ENCODE results near the gene ELMO1.
A peak's percentile ranks its signal among the peaks of the same experiment; 100 is the strongest.

ELMO1 gene

DNA sequence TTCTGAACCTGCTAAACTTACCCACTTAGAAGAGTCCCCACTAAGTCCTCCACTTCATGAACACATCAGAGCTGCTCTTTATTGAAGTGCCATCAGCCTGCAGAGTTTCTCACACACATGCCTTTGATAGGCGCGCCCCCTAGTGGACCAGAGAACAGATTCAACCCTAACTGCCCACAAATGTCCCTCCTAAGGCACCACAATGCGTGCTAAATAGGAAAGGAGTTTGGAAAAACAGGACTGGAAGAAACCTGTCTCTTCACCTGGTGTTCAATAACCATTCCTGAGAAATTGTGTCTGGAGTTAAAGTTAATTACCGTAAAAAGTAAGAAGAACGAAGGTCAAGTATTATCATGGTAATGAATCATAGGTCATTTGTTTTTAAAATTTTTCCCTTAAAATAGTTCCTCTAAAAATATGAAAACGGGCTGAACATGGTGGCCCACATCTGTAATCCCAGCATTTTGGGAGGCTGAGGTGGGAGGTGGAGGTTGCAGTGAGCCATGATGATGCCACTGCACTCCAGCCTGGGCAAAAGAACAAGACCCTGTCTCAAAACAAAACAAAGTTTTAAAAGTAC is 249.7 kb downstream of the ELMO1 start:
- peak; percentile 34 to 58 for DNase-seq (ENCODE audit: extremely low read depth in 1 of 2, low read depth in 1 of 2)

- DNase-seq (ENCODE audit: extremely low read depth in 1 of 2, low read depth in 1 of 2): no peak
These were observed 250.4 kb downstream of the ELMO1 start for GRCh38 chr7:37198041-37198905.

GRCh38 chr7:37197108-37197507 is 251.6 kb downstream of the ELMO1 start:
- DNase-seq (ENCODE audit: extremely low read depth in 1 of 2, low read depth in 1 of 2): no peak

DNA sequence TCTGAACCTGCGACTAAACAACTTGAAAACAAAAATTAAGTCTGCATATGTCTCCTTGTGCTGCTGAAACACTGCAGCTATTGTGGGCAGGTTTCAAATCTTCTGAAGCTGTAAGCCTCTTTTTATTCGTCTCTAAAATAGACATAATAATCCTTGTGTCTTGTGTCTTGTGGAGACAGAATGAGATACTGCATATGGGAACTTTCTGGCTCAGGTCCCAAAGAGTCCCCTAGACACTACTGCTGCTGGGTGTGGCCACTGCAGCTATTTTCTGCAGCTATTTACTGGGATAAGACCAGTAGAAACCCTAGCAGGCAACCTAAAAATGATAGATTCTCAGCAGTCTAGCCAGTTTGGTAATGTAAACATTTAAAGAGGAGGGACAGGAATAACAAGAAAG is 252.0 kb downstream of the ELMO1 start:
- DNase-seq (ENCODE audit: extremely low read depth in 1 of 2, low read depth in 1 of 2): no peak

DNA sequence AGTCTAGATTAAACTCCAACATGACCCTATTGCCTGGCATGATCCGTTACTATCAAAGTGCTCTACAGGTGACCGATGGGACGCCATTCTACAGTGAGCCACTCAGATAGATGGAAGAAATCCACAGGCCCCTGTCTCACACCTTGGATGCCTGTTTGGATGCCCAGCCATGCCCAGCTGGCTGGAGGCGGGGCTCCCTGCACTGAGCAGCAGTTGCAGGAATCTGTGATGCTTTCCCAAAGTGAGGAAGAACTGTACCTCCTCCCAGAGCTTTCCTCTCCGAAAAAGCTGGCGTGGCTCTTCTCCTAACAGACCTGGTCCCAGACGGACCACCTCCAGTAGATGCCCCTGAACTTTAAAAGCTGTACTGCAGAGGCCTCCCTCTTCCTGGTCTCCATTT is 253.3 kb downstream of the ELMO1 start:
- DNase-seq (ENCODE audit: extremely low read depth in 1 of 2, low read depth in 1 of 2): no peak

GRCh38 chr7:37194943-37195342 is 253.7 kb downstream of the ELMO1 start:
- DNase-seq (ENCODE audit: extremely low read depth in 1 of 2, low read depth in 1 of 2): no peak

GRCh38 chr7:37193775-37194135 is 254.9 kb downstream of the ELMO1 start:
- no peak for DNase-seq (ENCODE audit: extremely low read depth in 1 of 2, low read depth in 1 of 2)

- DNase-seq (ENCODE audit: extremely low read depth in 1 of 2, low read depth in 1 of 2): no peak
These were observed 255.4 kb downstream of the ELMO1 start for GRCh38 chr7:37193087-37193774.

- DNase-seq (ENCODE audit: extremely low read depth in 1 of 2, low read depth in 1 of 2): no peak
These were observed 256.9 kb downstream of the ELMO1 start for GRCh38 chr7:37191797-37192196.

DNA sequence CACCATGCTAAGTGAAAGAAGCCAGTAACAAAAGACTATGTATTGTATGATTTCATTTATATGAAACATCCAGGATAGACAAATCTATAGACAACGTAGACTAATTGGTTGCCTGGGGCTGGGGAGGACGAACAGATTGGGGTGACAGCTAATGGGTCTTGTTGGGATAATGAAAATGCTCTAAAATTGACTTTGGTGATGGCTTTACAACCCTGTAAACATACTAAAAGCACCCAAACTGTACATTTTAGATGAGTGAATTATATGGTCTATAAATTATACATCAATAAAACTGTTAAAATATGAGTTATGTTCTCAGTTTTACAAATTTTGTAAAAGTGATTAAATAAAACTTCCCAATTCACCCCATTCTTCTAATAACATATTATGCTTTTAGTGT is 261.5 kb downstream of the ELMO1 start:
- DNase-seq (ENCODE audit: extremely low read depth in 1 of 2, low read depth in 1 of 2): no peak

DNA sequence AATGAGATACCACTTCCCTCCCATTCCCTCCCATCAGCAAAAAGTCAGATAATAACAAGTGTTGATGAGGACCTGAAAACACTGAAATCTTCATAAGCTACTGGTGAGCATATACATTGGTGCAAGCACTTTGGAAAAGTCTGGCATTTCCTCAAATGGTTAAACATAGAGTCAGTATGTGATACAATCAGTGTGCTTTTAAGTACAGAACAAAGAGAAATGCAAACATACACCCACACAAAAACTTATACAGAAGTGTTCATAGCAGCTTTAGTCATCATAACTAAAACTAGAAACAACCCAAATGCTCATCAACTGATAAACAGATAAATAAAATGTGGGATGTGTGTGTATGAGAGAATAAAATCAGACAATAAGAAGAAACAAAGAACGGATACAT is 261.9 kb downstream of the ELMO1 start:
- no peak for DNase-seq (ENCODE audit: extremely low read depth in 1 of 2, low read depth in 1 of 2)

DNA sequence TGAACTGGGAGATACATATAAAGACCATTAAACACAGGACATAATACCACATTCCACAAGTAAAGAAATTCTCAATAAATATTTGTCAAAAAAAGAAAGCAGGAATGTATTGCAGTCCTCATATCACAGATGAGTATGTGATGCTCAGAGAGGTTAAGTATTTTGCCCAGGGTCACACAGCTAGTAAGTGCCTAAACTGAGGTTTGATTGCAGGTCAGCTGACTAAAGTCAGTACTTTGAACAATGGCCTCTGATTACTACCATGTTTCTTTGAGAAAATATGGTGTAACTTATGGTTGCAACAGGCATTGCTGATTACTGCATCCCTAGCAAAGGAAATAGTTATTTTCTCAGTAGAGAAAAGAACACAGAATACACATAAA is 267.1 kb downstream of the ELMO1 start:
- DNase-seq (ENCODE audit: extremely low read depth in 1 of 2, low read depth in 1 of 2): no peak

- DNase-seq (ENCODE audit: extremely low read depth in 1 of 2, low read depth in 1 of 2): no peak
These were observed 267.7 kb downstream of the ELMO1 start for GRCh38 chr7:37180828-37181549.

- no peak for DNase-seq (ENCODE audit: extremely low read depth in 1 of 2, low read depth in 1 of 2)
These were observed 272.6 kb downstream of the ELMO1 start for GRCh38 chr7:37176079-37176478.

GRCh38 chr7:37174460-37174859 is 274.2 kb downstream of the ELMO1 start:
- no peak for DNase-seq (ENCODE audit: extremely low read depth in 1 of 2, low read depth in 1 of 2)

- DNase-seq (ENCODE audit: extremely low read depth in 1 of 2, low read depth in 1 of 2): no peak
These were observed 275.0 kb downstream of the ELMO1 start for GRCh38 chr7:37173670-37174069.

DNA sequence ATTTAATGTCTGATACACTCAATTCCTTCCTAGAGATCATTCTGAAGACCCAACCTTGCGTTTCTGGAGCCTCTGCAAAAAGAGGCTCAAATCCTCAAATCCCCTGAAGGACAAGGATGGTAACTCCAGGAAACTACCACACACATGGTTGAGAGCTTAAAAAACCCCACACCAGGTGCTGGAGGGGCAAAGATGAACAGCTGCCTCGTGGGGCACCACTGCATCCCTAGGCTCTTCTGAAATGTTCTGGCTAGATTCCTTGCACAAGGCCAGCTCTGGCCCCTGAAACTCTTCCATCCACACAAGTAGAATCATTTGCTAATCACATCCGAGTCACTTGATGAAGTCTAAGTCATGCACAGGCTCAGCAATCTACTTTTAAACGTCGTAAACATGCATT is 286.6 kb downstream of the ELMO1 start:
- DNase-seq (ENCODE audit: extremely low read depth in 1 of 2, low read depth in 1 of 2): no peak

DNA sequence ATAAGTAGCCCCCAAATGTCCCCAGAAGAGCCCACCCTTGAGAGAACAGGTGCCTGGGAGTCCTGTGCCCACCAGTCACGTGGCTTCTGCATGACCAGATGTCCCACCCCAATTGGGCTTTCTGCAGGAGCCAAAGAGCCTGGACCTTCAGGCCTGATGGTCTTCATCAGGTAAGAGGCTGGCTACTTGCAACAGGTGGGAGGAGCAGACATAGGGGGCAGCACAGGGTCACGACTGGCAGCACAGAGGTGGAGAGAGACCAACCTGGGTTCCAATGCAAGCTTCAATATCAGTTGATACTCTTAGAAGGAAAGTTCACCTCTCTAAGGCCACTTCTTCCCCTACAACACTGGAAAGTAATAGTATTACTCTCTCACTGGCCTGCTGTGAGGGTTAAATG is 288.0 kb downstream of the ELMO1 start:
- no peak for DNase-seq (ENCODE audit: extremely low read depth in 1 of 2, low read depth in 1 of 2)

DNA sequence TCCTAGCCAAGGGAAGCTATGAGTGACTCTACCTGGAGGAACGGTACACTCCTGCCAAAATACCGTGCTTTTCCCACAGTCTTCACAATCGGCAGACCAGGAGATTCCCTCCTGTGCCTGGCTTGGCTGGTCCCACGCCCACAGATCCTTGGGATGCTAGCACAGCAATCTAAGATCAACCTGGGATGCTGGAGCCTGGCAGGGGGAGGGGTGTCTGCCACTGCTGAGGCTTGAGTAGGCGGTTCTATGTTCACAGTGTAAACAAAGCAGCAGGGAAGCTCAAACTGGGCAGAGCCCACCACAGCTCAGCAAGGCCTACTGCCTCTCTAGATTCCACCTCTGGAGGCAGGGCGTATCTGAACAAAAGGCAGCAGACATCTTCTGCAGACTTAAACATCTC is 295.3 kb downstream of the ELMO1 start:
- DNase-seq (ENCODE audit: extremely low read depth in 1 of 2, low read depth in 1 of 2): no peak

DNA sequence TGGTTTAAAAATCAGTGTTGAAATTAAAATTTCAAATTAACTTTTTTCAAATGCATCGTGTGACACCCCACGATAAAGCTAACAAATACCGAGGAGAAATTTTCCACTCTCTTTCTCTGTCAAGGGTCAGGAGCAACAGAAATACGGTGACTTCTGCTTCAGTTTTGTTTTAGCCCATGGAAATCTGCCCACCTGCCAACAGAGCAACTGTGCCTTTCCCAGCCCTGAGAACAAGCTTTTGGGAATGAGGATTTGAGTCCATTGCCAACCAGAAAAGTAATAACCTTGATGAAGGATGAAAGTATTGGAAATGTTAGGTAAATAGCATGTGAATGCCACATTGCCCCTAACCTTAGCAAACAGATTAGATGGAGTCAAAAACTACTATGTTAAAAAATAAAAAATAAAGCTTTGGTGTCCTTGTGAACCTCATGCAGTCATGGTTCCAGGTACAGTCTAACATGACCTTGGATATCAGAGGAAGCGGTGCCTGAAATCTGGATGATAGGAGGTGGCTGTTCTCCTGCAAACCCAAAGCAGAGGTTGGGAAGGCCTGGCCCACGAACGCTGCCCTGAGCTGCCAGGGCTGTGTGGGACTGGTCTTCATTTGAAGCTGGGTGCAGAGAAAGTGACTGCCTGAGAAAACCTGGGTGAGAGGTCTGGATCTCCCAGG is 296.8 kb downstream of the ELMO1 start:
- DNase-seq (ENCODE audit: extremely low read depth in 1 of 2, low read depth in 1 of 2): no peak

- no peak for DNase-seq (ENCODE audit: extremely low read depth in 1 of 2, low read depth in 1 of 2)
These were observed 297.8 kb downstream of the ELMO1 start for GRCh38 chr7:37150856-37151255.

Measured in activated CD8-positive, alpha-beta memory T cell treated with anti-CD3 and anti-CD28 coated beads for 1 hour (primary cell).